H9 (cell line): ENCODE results near the gene SYNE2. TPM values are rescaled to one million over a fixed set of nuclear protein-coding genes. Genes with fewer than 3 reads are reported as not detected.

Experiments
- DNase-seq: peaks from one replicate; pipeline ENCODE4 v3.0.0-alpha.2; 2017
- H2AFZ ChIP-seq: one replicate; pipeline ENCODE4 v1.6.1; 2013; ENCODE audit warnings: mild to moderate bottlenecking, low read length, control low read depth, moderate library complexity
- H2AK5ac ChIP-seq: 2 replicates; pipeline ENCODE4 v1.6.1; 2013; ENCODE audit warnings: low read length, control low read depth, mixed read lengths; ENCODE audit not compliant: insufficient read length
- H2BK120ac ChIP-seq: one replicate; pipeline ENCODE4 v1.6.1; 2013; ENCODE audit warnings: low read depth, mild to moderate bottlenecking, low read length, control low read depth, inconsistent platforms; ENCODE audit not compliant: poor library complexity, severe bottlenecking
- H2BK12ac ChIP-seq: 2 replicates; pipeline ENCODE4 v1.6.1; 2013; ENCODE audit warnings: low read length, control low read depth, mixed read lengths, low read depth; ENCODE audit not compliant: insufficient read length
- H2BK15ac ChIP-seq: 2 replicates; pipeline ENCODE4 v1.6.1; 2013; ENCODE audit warnings: low read depth, low read length, control low read depth
- H2BK20ac ChIP-seq: one replicate; pipeline ENCODE4 v1.6.1; 2013; ENCODE audit warnings: low read depth, mild to moderate bottlenecking, low read length, control low read depth, inconsistent platforms; ENCODE audit not compliant: poor library complexity, severe bottlenecking
- H2BK5ac ChIP-seq: 2 replicates; pipeline ENCODE4 v1.6.1; 2013; ENCODE audit warnings: low read length, control low read depth, mixed read lengths; ENCODE audit not compliant: insufficient read length
- H3K14ac ChIP-seq: 2 replicates; pipeline ENCODE4 v1.6.1; 2013; ENCODE audit warnings: low read length, control low read depth; ENCODE audit not compliant: insufficient read depth
- H3K18ac ChIP-seq: 2 replicates; pipeline ENCODE4 v1.6.1; 2013; ENCODE audit warnings: low read depth, mild to moderate bottlenecking, mixed read lengths, low read length, control low read depth; ENCODE audit not compliant: insufficient read length
- H3K23ac ChIP-seq: 2 replicates; pipeline ENCODE4 v1.6.1; 2013; ENCODE audit warnings: low read length, control low read depth, mixed read lengths, low read depth; ENCODE audit not compliant: insufficient read length
- H3K23me2 ChIP-seq: 2 replicates; pipeline ENCODE4 v1.6.1; 2013; ENCODE audit warnings: low read depth, mild to moderate bottlenecking, mixed read lengths, low read length, control low read depth; ENCODE audit not compliant: insufficient read length, poor library complexity, severe bottlenecking
- H3K27ac ChIP-seq: 2 replicates; pipeline ENCODE4 v1.5.1; 2013; ENCODE audit warnings: low read length, control low read depth, mixed read lengths, low read depth; ENCODE audit not compliant: insufficient read length
- H3K27me3 ChIP-seq: 2 replicates; pipeline ENCODE4 v1.6.1; 2013; ENCODE audit warnings: low read length, control low read depth, inconsistent platforms; ENCODE audit not compliant: insufficient read depth
- H3K4ac ChIP-seq: 2 replicates; pipeline ENCODE4 v1.6.1; 2013; ENCODE audit warnings: low read depth, mild to moderate bottlenecking, control low read depth, inconsistent platforms, low read length, moderate library complexity
- H3K4me1 ChIP-seq: 2 replicates; pipeline ENCODE4 v1.6.1; 2013; ENCODE audit warnings: low read length, control low read depth, inconsistent platforms; ENCODE audit not compliant: insufficient read depth
- H3K4me2 ChIP-seq: 2 replicates; pipeline ENCODE4 v1.6.1; 2013; ENCODE audit warnings: low read length, control low read depth, mixed read lengths; ENCODE audit not compliant: insufficient read length, insufficient read depth
- H3K56ac ChIP-seq: 2 replicates; pipeline ENCODE4 v1.6.1; 2013; ENCODE audit warnings: low read depth, mild to moderate bottlenecking, mixed read lengths, low read length, control low read depth; ENCODE audit not compliant: insufficient read length
- H3K79me1 ChIP-seq: 2 replicates; pipeline ENCODE4 v1.6.1; 2013; ENCODE audit warnings: low read depth, mild to moderate bottlenecking, moderate library complexity, low read length, control low read depth, inconsistent platforms; ENCODE audit not compliant: insufficient read depth, poor library complexity, severe bottlenecking
- H3K79me2 ChIP-seq: 2 replicates; pipeline ENCODE4 v1.6.1; 2013; ENCODE audit warnings: low read length, control low read depth, inconsistent platforms; ENCODE audit not compliant: insufficient read depth
- H3K9ac ChIP-seq: 2 replicates; pipeline ENCODE4 v1.6.1; 2013; ENCODE audit warnings: low read length, control low read depth, mixed read lengths; ENCODE audit not compliant: insufficient read length; ENCODE audit errors: extremely low read depth
- H3K9me3 ChIP-seq: one replicate; pipeline ENCODE4 v1.6.1; 2013; ENCODE audit warnings: low read depth, low read length, inconsistent platforms; ENCODE audit not compliant: control insufficient read depth
- H3T11ph ChIP-seq: one replicate; pipeline ENCODE4 v1.6.1; 2013; ENCODE audit warnings: mild to moderate bottlenecking, low read length, control low read depth, inconsistent platforms
- H4K20me1 ChIP-seq: one replicate; pipeline ENCODE4 v1.6.1; 2013; ENCODE audit not compliant: control insufficient read depth, insufficient read length, insufficient read depth
- H4K5ac ChIP-seq: 2 replicates; pipeline ENCODE4 v1.6.1; 2013; ENCODE audit warnings: low read depth, mild to moderate bottlenecking, mixed read lengths, low read length, control low read depth; ENCODE audit not compliant: insufficient read length
- H4K8ac ChIP-seq: replicated peaks from 2 replicates; pipeline ENCODE4 v1.6.1; 2013; ENCODE audit warnings: low read length, control low read depth, mixed read lengths, low read depth; ENCODE audit not compliant: insufficient read length
- H4K91ac ChIP-seq: 2 replicates; pipeline ENCODE4 v1.6.1; 2013; ENCODE audit warnings: low read depth, mild to moderate bottlenecking, moderate library complexity, mixed read lengths, low read length, control low read depth; ENCODE audit not compliant: insufficient read length
- H3K27ac Mint-ChIP-seq, 3 experiments: 2 replicates in 2 of 3; 3 replicates in 1 of 3; pipeline ENCODE4 v1.8.0; 2020 to 2021; ENCODE audit warnings: mixed read lengths in 3 of 3, mild to moderate bottlenecking in 1 of 3, moderate library complexity in 1 of 3
- H3K27me3 Mint-ChIP-seq: 2 replicates; pipeline ENCODE4 v1.8.0; 2021; ENCODE audit warnings: low read depth, mild to moderate bottlenecking, moderate library complexity, mixed read lengths
- H3K36me3 Mint-ChIP-seq, 3 experiments: 2 replicates in 2 of 3; 3 replicates in 1 of 3; pipeline ENCODE4 v1.8.0; 2020 to 2021; ENCODE audit warnings: low read depth in 3 of 3, mixed read lengths in 3 of 3; ENCODE audit not compliant: insufficient read depth in 1 of 3
- H3K4me1 Mint-ChIP-seq, 2 experiments: 2 replicates each; pipeline ENCODE4 v1.8.0; 2020; ENCODE audit warnings: mixed read lengths in 2 of 2
- H3K4me3 Mint-ChIP-seq, 2 experiments: 2 replicates in 1 of 2; 3 replicates in 1 of 2; pipeline ENCODE4 v1.8.0; 2020 to 2021; ENCODE audit warnings: mild to moderate bottlenecking in 2 of 2, mixed read lengths in 2 of 2, moderate library complexity in 1 of 2
- H3K9me3 Mint-ChIP-seq, 2 experiments: 2 replicates in 1 of 2; 3 replicates in 1 of 2; pipeline ENCODE4 v1.8.0; 2020; ENCODE audit warnings: mild to moderate bottlenecking in 2 of 2, mixed read lengths in 2 of 2, moderate library complexity in 1 of 2
- CTCF ChIP-seq: fragments of 200-600 bp; sonication (generic); conservative IDR thresholded peaks from 3 replicates; pipeline ENCODE4 v1.8.0; 2021; ENCODE audit warnings: antibody characterized with exemption, mild to moderate bottlenecking
- WGBS: extraction: QIAGEN DNeasy Blood & Tissue Kit; methylation state at CpG from one replicate; pipeline ENCODE4 v1.1.7; 2013; ENCODE audit warnings: missing lambda C conversion rate, low lambda C conversion rate, mixed read lengths; ENCODE audit not compliant: insufficient read length; ENCODE audit errors: extremely low coverage; 5-methylcytosine and 5-hydroxymethylcytosine counted together
- total RNA-seq: library from RNA; stranded (reverse); gene quantifications from 2 replicates; pipeline ENCODE4 v1.2.1, GENCODE V29; 2021

The SYNE2 gene
- total RNA-seq, 1 experiment from 2014 or later = 43.3 TPM

- WGBS = no CpG with 5 or more reads among the region's 6 CpGs
- H3K18ac ChIP-seq = no peak overlapping the region
These were observed 262.6 kb downstream of the SYNE2 start for GRCh38 chr14:64115401-64115800.

More at GRCh38 chr14:64115401-64115800, 262.6 kb downstream of the SYNE2 start:
- Histone ChIP-seq H3K23me2 (no peaks in the 10 kb centered on the region), H3K27me3 (no peaks in the 10 kb centered on the region), H4K8ac (no peak overlapping the region), H2BK5ac (no peak overlapping the region), H3K9me3 (no peaks in the 10 kb centered on the region), H2BK12ac (no peak overlapping the region), H3K4me2 (no peak overlapping the region), H3K79me1 (no peaks in the 10 kb centered on the region), H2AK5ac (no peak overlapping the region), H3K56ac (no peak overlapping the region), H3K27ac (no peak overlapping the region), H4K20me1 (no peaks in the 10 kb centered on the region), H2BK120ac (no peak overlapping the region), H3K79me2 (no peaks in the 10 kb centered on the region), H3T11ph (no peak overlapping the region), H3K4me1 (peaks cover 2% of the 10 kb centered on the region; the same call in 1 of the 2 replicates), H3K4ac (no peak overlapping the region), H2BK20ac (no peak overlapping the region), H2AFZ (no peak overlapping the region), H4K5ac (no peak overlapping the region), H2BK15ac (no peak overlapping the region), H3K9ac (no peak overlapping the region), H4K91ac (no peak overlapping the region), H3K14ac (no peak overlapping the region), H3K23ac (no peak overlapping the region)
- Mint-ChIP-seq H3K4me3 (no peak overlapping the region), H3K9me3 (no peaks in the 10 kb centered on the region), H3K27me3 (no peaks in the 10 kb centered on the region), H3K4me1 (peaks cover 8 to 14% of the 10 kb centered on the region in 2 experiments), H3K36me3 (peaks cover 0 to 13% (median 6%) of the 10 kb centered on the region in 3 experiments; a peak in 3 of 7 replicates), H3K27ac (peak overlapping the region; percentile 41 to 93 (median 87); a peak in 5 of 7 replicates)
- no peak for DNase-seq
- no peak for TF ChIP-seq CTCF
